NCI-H2196 (cell line): ENCODE data around the gene DLX5.

Source experiments
- DNase-seq: peaks from one replicate; lab custom pipeline; 2025; ENCODE audit not compliant: unreplicated experiment; lab: John Stamatoyannopoulos, UW

Gene DLX5

GRCh38 chr7:97006055-97006815 lies 18.4 kb downstream of the DLX5 start:
- peak; percentile 62 for DNase-seq

- DNase-seq = peak; percentile 95
Measured at GRCh38 chr7:97005183-97006054, 19.2 kb downstream of the DLX5 start, which contains the start of gene DLX6. DLX6 (plus strand) TSS chr7:97005553; CDS start chr7:97005978, 425 bp downstream.

- DNase-seq = no peak
Measured at GRCh38 chr7:97004247-97005182, 20.1 kb downstream of the DLX5 start.

- DNase-seq = no peak
Measured at GRCh38 chr7:97003262-97004246, 21.1 kb downstream of the DLX5 start.

- DNase-seq = no peak
Measured at GRCh38 chr7:97002555-97003261, 21.9 kb downstream of the DLX5 start.

- DNase-seq = no peak
Measured at GRCh38 chr7:97001656-97002554, 22.7 kb downstream of the DLX5 start.

- no peak for DNase-seq
Measured at GRCh38 chr7:97001221-97001620, 23.4 kb downstream of the DLX5 start.

- DNase-seq = no peak
Measured at GRCh38 chr7:96998744-96999143, 25.9 kb downstream of the DLX5 start.

GRCh38 chr7:96998333-96998732 lies 26.3 kb downstream of the DLX5 start:
- no peak for DNase-seq

- DNase-seq = no peak
Measured at GRCh38 chr7:96997512-96998032, 27.1 kb downstream of the DLX5 start.

GRCh38 chr7:96996958-96997511 lies 27.6 kb downstream of the DLX5 start:
- DNase-seq = no peak

- DNase-seq = no peak
Measured at GRCh38 chr7:96996111-96996957, 28.3 kb downstream of the DLX5 start.

GRCh38 chr7:96995406-96996110 lies 29.1 kb downstream of the DLX5 start:
- no peak for DNase-seq

GRCh38 chr7:96993980-96994379 lies 30.7 kb downstream of the DLX5 start:
- DNase-seq = no peak

- DNase-seq = no peak
Measured at GRCh38 chr7:96993094-96993865, 31.4 kb downstream of the DLX5 start.
